Esophagus muscularis mucosa (tissue), 3 donors: ENCODE measurements around the gene SRP14.

Source experiments
- CTCF ChIP-seq, 3 experiments: fragments of 200-600 bp in 2 of 3; fragments of 450-650 bp in 1 of 3; sonication (generic) in 2 of 3; IDR thresholded peaks; one replicate each; pipeline ENCODE4 v1.5.1; 2017 to 2019; ENCODE audit warnings: antibody characterized with exemption in 3 of 3, mild to moderate bottlenecking in 2 of 3, moderate library complexity in 1 of 3
- EP300 ChIP-seq: sonication (generic); formaldehyde crosslinking; IDR thresholded peaks from one replicate; pipeline ENCODE4 v1.6.1; 2017; ENCODE audit warnings: antibody characterized with exemption

GRCh38 chr15:40072216-40072990, 33.4 kb upstream of the SRP14 start:
- TF ChIP-seq CTCF (IDR thresholded peaks at IDR 0.05) (no peak), EP300 (no peak)
